GM18505 (cell line): ENCODE data around the gene RBM12.
A peak's percentile ranks its signal among the peaks of the same experiment; 100 is the strongest.

Experiments used
- ATAC-seq: cut with Tn5 transposase; IDR thresholded peaks from one replicate; pipeline ENCODE4 v1.9.1; 2021; ENCODE audit not compliant: unreplicated experiment
- POLR2A ChIP-seq: IDR thresholded peaks from 4 replicates; pipeline ENCODE4 v1.6.1; 2011; ENCODE audit warnings: borderline replicate concordance; ENCODE audit not compliant: insufficient read depth, insufficient read length; ENCODE audit errors: extremely low read depth

RBM12 gene

DNA sequence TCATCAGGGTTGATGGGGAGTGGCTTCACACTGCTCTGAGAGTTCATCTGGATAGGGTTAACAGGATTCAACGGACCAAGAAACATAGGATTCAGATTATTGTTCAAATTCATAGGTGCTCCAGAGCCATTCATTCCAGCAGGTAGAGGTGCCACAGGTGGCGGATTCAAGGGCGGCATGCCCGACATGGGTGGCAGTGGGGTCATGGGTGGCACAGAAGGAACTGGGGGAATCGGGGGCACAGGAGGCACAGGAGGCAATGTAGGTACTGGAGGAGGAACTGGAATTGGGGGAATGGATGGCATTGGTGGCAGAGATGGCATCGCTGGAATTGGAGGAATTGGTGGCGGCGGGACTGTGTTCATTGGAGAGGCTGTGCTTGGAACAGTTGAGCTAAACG, 10.3 kb downstream of the RBM12 start:
- peak; percentile 24 for TF ChIP-seq POLR2A
- ATAC-seq = no peak

- no peak for ATAC-seq
- no peak for TF ChIP-seq POLR2A
These were observed 10.8 kb downstream of the RBM12 start for GRCh38 chr20:35653893-35654292.

DNA sequence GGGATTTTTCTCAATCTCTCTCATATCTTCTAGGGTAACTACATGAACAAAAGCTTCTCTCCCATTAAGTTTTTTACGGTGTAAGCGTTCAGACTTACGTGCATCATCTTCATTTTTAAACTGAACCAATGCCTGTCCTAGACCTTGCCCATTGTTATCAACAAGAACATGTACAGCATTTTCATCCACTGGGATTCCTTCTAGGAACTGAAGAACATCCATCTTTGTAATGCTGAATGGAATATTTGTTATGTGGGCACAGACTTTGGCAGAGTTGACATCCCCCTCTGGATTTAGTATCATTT, 11.3 kb downstream of the RBM12 start:
- TF ChIP-seq POLR2A = no peak
- ATAC-seq = no peak

GRCh38 chr20:35652641-35653429, 11.9 kb downstream of the RBM12 start:
- ATAC-seq = no peak
- no peak for TF ChIP-seq POLR2A

DNA sequence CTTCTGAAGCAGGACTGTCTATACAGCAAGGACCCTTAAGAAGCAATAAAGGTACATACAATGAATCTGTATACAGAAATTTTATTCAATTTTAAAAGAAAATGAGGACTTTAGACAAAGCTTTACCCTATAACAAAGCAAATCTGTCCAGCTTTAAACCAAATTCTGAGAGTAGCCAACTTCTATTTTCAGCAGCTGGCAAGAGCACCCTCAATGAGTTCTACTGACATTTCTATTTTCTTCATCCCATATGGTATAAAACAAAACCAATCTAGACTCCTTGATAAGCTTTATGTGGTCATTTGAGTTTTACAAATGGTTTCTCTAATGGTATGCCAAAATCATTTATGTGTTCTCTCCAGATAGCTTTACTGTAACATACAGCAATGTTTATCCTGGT, 12.7 kb downstream of the RBM12 start:
- ATAC-seq = no peak
- TF ChIP-seq POLR2A = no peak

- TF ChIP-seq POLR2A = peak; percentile 22
- ATAC-seq = no peak
These were observed 14.1 kb downstream of the RBM12 start for GRCh38 chr20:35650632-35651031.

DNA sequence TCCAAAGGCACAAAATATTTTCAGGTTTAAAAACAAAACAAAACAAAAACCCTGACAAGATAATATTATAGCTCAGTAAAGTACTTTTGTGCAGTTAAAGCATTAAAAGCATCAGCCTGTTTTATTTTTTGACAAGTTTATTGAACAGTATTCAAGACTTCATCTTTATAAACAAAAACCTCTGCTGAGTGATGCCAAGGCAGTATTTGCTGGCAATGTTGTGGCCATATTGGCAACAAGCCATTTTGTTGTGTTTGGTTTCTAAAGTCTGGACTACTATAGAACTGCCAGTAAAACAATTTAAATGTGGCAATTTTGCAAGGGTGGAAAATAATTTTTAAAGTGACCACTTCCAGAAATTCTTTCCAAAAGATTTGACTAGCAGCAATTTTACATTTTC, 15.9 kb downstream of the RBM12 start:
- ATAC-seq = no peak
- TF ChIP-seq POLR2A = no peak

DNA sequence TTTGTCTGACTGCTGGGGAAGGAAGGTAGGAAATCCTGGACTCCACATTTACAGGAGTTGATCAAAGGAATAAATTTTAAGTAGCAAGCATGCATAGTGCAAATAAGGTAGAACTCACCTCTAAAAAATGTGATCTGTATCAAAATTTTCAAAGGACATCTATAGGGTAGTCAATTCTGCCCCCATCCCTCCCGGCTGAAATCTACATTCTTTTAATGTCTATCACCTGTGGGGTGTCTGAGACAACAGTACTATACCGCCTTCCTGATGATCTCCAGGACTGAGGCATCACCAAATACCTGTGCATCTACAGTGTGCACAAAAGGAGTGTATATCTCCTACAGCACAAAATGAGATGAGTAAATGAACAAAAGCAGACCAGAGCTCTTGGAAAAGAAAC, 19.9 kb downstream of the RBM12 start:
- TF ChIP-seq POLR2A = no peak
- no peak for ATAC-seq

- no peak for ATAC-seq
- TF ChIP-seq POLR2A = no peak
These were observed 21.7 kb downstream of the RBM12 start for GRCh38 chr20:35643045-35643444.

DNA sequence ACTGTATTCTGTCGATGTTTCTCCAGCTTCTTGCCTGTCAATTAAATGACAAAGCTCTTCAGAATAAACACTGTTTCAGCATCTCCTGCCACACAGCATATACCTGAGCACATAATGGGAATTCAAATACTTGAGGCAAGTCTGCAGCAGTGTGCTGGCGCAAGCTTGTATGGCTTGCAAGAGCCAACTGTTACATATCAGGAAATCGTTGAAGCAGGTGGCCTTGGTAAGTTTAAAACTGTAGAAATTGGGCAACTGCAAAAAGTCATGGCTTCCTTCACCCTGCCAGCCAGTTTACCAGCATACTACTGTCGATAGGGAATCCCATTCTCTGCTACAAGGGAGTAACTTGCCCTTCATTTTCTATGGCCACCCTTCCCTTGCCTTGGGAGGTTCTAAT, 23.0 kb downstream of the RBM12 start:
- no peak for TF ChIP-seq POLR2A
- no peak for ATAC-seq

GRCh38 chr20:35640724-35641123, 24.0 kb downstream of the RBM12 start:
- no peak for ATAC-seq
- TF ChIP-seq POLR2A = no peak

DNA sequence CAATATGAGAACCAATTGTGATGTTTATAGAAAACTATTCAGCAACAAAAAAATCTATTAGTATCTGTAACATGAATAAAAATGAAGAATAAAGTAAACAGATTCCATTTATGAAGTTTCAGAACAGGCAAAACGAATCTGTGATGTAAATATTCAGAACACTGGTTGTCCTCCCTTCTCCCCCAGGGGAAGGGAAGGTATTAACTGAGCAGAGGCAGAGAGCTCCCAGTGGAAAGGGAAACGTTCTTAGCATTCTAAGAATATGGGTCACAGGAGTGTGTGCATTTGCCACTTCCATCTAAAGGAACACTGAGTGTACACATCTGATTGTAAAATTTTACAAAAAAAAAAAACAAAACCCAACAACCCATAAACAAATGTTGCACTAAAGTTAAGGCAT, 25.9 kb downstream of the RBM12 start:
- ATAC-seq = no peak
- TF ChIP-seq POLR2A = no peak

DNA sequence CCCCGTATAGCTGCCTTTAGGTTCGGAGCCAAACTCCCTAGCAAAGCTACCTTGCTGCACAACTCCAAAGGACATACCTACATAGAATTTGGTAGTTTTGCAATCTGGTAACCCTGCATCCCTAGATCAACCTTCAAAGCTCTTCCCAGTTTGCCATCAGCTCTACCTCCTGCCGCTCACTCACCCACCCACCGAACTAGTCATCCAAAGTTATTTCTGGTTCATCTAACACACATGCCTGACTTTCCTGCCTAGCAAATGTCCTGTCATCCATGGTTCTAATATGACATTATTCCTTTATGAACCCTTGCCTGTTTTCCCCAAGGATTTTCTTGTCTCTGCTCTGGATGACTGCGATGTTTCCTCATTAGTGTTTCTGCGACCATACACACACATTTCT, 27.4 kb downstream of the RBM12 start:
- no peak for ATAC-seq
- TF ChIP-seq POLR2A = no peak

GRCh38 chr20:35636095-35636494, 28.6 kb downstream of the RBM12 start:
- no peak for TF ChIP-seq POLR2A
- ATAC-seq = no peak

- no peak for ATAC-seq
- no peak for TF ChIP-seq POLR2A
These were observed 29.0 kb downstream of the RBM12 start for GRCh38 chr20:35635652-35636051.
